ENCODE results near the gene PTGER2. TPM values are rescaled to one million over a fixed set of nuclear protein-coding genes. Genes with fewer than 3 reads are reported as not detected.

Gene PTGER2
- total and polyA plus RNA-seq, 2 of the 13 experiments (the other 11 are each of a cell fraction or from before 2014, with no cell fraction given): not detected

- TF ChIP-seq IKZF5 (CRISPR knock-in tag; IDR thresholded peaks at IDR 0.05): no peak
- TF ChIP-seq TERF1 (CRISPR knock-in tag; IDR thresholded peaks at IDR 0.05): no peak
- no peak for TF ChIP-seq ZSCAN30 (CRISPR knock-in tag; IDR thresholded peaks at IDR 0.05)
Measured at GRCh38 chr14:52319919-52320318, 5.8 kb downstream of the PTGER2 start (continued).

GRCh38 chr14:52325126-52325525 is 11.0 kb downstream of the PTGER2 start:
- DNase-seq (ENCODE audit: low spot score): no peak
- TF ChIP-seq DPF2 (CRISPR knock-in tag; IDR thresholded peaks at IDR 0.05; ENCODE audit: borderline replicate concordance, low read depth) (no peak), FOXO4 (CRISPR knock-in tag; conservative IDR thresholded peaks at IDR 0.05) (no peak)
- Histone ChIP-seq H3K9me3 (ENCODE audit: low read length) (peaks cover 17% of the 10 kb centered on the region; the same call in 1 of the 2 replicates), H3K4me3 (replicated peaks in 1 of 3; ENCODE audit: insufficient read depth in 1 of 3, low read depth in 2 of 3, low read length in 3 of 3) (no peak overlapping the region), H4K20me1 (ENCODE audit: insufficient read depth, low read length) (no peaks in the 10 kb centered on the region), H3K27me3 (ENCODE audit: control insufficient read depth in 1 of 2, insufficient read depth in 2 of 2, low read length in 2 of 2) (no peaks in the 10 kb centered on the region), H3K9ac (ENCODE audit: insufficient read depth, low read depth, low read length) (no peak overlapping the region), H3K36me3 (replicated peaks in 1 of 2; ENCODE audit: control insufficient read depth in 1 of 2, insufficient read depth in 2 of 2, low read length in 2 of 2) (no peaks in the 10 kb centered on the region), H3K27ac (ENCODE audit: extremely low read length, insufficient read depth, low read length) (no peak overlapping the region), H3K79me2 (ENCODE audit: insufficient read depth, low read length) (no peaks in the 10 kb centered on the region), H3K4me2 (ENCODE audit: low read depth, low read length) (no peak overlapping the region), H3K4me1 (ENCODE audit: insufficient read depth, low read length) (peaks cover 10% of the 10 kb centered on the region; the same call in 1 of the 2 replicates), H2AFZ (ENCODE audit: low read length) (no peak overlapping the region)
- in situ Hi-C loops (cut with HindIII; ENCODE audit: extremely low pct_ligation_motif_present, low pct_unique_long_range_greater_than_20kb): no loop called here
- no peak for FAIRE-seq
- no TSS peak for BruUV-seq (replicated peaks)
- ChIA-PET CTCF (ENCODE audit: low intra/inter-chr PET ratio, low total read pairs) (no interaction called here), POLR2A (no interaction called here)
- ATAC-seq: no peak
- 20% methylated on average over 3 of the region's 3 CpGs for WGBS (ENCODE audit: low lambda C conversion rate)
- intact Hi-C loops (cut with micrococcal nuclease; ENCODE audit: unreplicated experiment): no loop called here
